Lung (tissue), 12 donors: ENCODE data around the gene HHIP. TPM values are rescaled to one million over a fixed set of nuclear protein-coding genes. Genes with fewer than 3 reads are reported as not detected.

Experiments used
- ATAC-seq: fragments of 200-7000 bp; cut with Tn5 transposase; one replicate; pipeline ENCODE4 v1.9.1; 2020; ENCODE audit warnings: moderate number of reproducible peaks; ENCODE audit not compliant: insufficient read depth, low FRiP score
- DNase-seq, 3 donors: peaks; one replicate each; pipeline ENCODE4 v3.0.0-alpha.2; 2013 to 2017
- H3K27ac ChIP-seq, 2 donors: one replicate each; pipeline ENCODE4 v1.5.1; 2013; ENCODE audit warnings: mild to moderate bottlenecking in 2 of 2, moderate library complexity in 2 of 2, control low read depth in 1 of 2, inconsistent platforms in 1 of 2, low read depth in 1 of 2, low read length in 1 of 2
- H3K27me3 ChIP-seq, 3 donors: one replicate each; pipeline ENCODE4 v1.5.1; 2013; ENCODE audit warnings: low read length in 2 of 3; ENCODE audit not compliant: control insufficient read depth in 3 of 3, insufficient read depth in 3 of 3
- H3K36me3 ChIP-seq, 4 donors: one replicate each; pipeline ENCODE4 v1.5.1; 2013; ENCODE audit warnings: low read length in 4 of 4, mild to moderate bottlenecking in 1 of 4, moderate library complexity in 1 of 4; ENCODE audit not compliant: control insufficient read depth in 4 of 4, insufficient read depth in 4 of 4
- H3K4me1 ChIP-seq, 5 donors: one replicate each; pipeline ENCODE4 v1.5.1; 2013; ENCODE audit warnings: low read length in 5 of 5, mild to moderate bottlenecking in 2 of 5, moderate library complexity in 1 of 5; ENCODE audit not compliant: control insufficient read depth in 5 of 5, insufficient read depth in 5 of 5
- H3K4me3 ChIP-seq: one replicate; pipeline ENCODE4 v1.5.1; 2013; ENCODE audit warnings: mild to moderate bottlenecking, control low read depth, moderate library complexity
- H3K9ac ChIP-seq, 2 donors: one replicate each; pipeline ENCODE4 v1.5.1; 2013; ENCODE audit warnings: low read length in 2 of 2, control low read depth in 1 of 2; ENCODE audit not compliant: insufficient read depth in 1 of 2
- H3K9me3 ChIP-seq, 4 donors: one replicate each; pipeline ENCODE4 v1.5.1; 2013; ENCODE audit warnings: low read length in 3 of 4, mild to moderate bottlenecking in 1 of 4, moderate library complexity in 1 of 4; ENCODE audit not compliant: control insufficient read depth in 4 of 4, insufficient read depth in 3 of 4
- CTCF ChIP-seq: IDR thresholded peaks from 2 replicates; pipeline ENCODE4 v1.5.1; 2012; ENCODE audit warnings: mild to moderate bottlenecking; ENCODE audit errors: control extremely low read depth, extremely low read depth
- WGBS, 2 donors: extraction: QIAGEN DNeasy Blood & Tissue Kit; methylation state at CpG; one replicate each; pipeline ENCODE4 v1.1.7; 2013; 5-methylcytosine and 5-hydroxymethylcytosine counted together
- polyA plus RNA-seq, 2 donors: library from polyadenylated mRNA; stranded (reverse); fragments of 200-250 nt; gene quantifications; one replicate each; pipeline ENCODE4 v1.2.1, GENCODE V29; 2013
- total RNA-seq, 2 donors: library from RNA; depleted of rRNA in 1 of 2; stranded (reverse); fragments of >200 nt in 1 of 2; gene quantifications; one replicate each; pipeline ENCODE4 v1.2.1, GENCODE V29; 2014 to 2021
- donor health status: control.
- donor health status: control.
- donor health status: Bipolar disorder and iron deficiency.
- donor health status: healthy.
- donor health status: DM: yes; HTN: yes; CAD: no.

Gene HHIP
- total and polyA plus RNA-seq, 4 donors = 11.6 to 116 (median 90.2) TPM

GRCh38 chr4:144647590-144647989 lies 1.6 kb downstream of the HHIP start:
- no peak for DNase-seq
- H3K27ac ChIP-seq = no peak overlapping the region
- peaks cover 0 to 36% (median 5%) of the 10 kb centered on the region in 5 donors for H3K4me1 ChIP-seq
- H3K27me3 ChIP-seq = peaks cover 0 to 38% (median 18%) of the 10 kb centered on the region in 3 donors
- no peak for TF ChIP-seq CTCF
- no peak overlapping the region for H3K4me3 ChIP-seq
- H3K36me3 ChIP-seq = no peaks in the 10 kb centered on the region
- peaks cover 0 to 2% (median 0%) of the 10 kb centered on the region in 4 donors for H3K9me3 ChIP-seq
- H3K9ac ChIP-seq = no peak overlapping the region
- WGBS, 2 donors = 10 to 13% methylated on average over 4 of the region's 4 CpGs
- ATAC-seq = no peak

GRCh38 chr4:144648042-144648441 lies 2.1 kb downstream of the HHIP start:
- TF ChIP-seq CTCF = no peak
- peak in 1 of 3 donors; percentile 42 for DNase-seq
- H3K9ac ChIP-seq = no peak overlapping the region
- peaks cover 0 to 38% (median 18%) of the 10 kb centered on the region in 3 donors for H3K27me3 ChIP-seq
- H3K4me1 ChIP-seq = peaks cover 0 to 36% (median 5%) of the 10 kb centered on the region in 5 donors
- no peak for ATAC-seq
- WGBS, 2 donors = 17 to 30% methylated on average over 2 of the region's 2 CpGs
- H3K4me3 ChIP-seq = no peak overlapping the region
- peaks cover 0 to 2% (median 0%) of the 10 kb centered on the region in 4 donors for H3K9me3 ChIP-seq
- H3K36me3 ChIP-seq = no peaks in the 10 kb centered on the region
- no peak overlapping the region for H3K27ac ChIP-seq

DNA sequence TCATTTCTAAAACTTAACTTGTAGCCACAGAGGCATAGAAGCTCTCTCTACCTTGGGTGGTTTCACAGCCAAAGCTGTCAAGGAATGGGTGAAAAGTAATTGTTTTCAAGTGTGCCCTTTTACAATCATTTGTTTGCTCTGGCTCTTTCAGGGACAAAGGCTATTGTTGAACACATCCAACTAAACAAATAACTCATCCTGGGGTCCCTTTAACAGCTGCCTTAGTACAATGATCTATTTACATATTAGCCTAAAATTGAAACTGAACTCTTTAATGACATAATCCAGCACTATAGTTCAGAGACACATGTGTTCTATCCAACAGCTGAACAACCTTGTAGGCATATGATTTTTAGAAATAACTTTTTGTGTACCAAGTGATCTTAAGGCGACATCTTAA lies 3.7 kb downstream of the HHIP start:
- DNase-seq (peak in 1 of 3 donors; percentile 23), ATAC-seq (no peak)
- Histone ChIP-seq H3K9me3 (no peaks in the 10 kb centered on the region), H3K4me3 (no peak overlapping the region), H3K27ac (no peak overlapping the region), H3K9ac (no peak overlapping the region), H3K27me3 (peaks cover 0 to 36% (median 18%) of the 10 kb centered on the region in 3 donors), H3K4me1 (peaks cover 0 to 38% (median 5%) of the 10 kb centered on the region in 5 donors), H3K36me3 (no peaks in the 10 kb centered on the region)
- WGBS, 2 donors = 74 to 82% methylated on average over 1 of the region's 1 CpG
- TF ChIP-seq CTCF = no peak
